Left lung (tissue), 10 donors: ENCODE data around the gene EML1. TPM values are rescaled to one million over a fixed set of nuclear protein-coding genes. Genes with fewer than 3 reads are reported as not detected.
A peak's percentile ranks its signal among the peaks of the same experiment; 100 is the strongest.

Experiments
- ATAC-seq: fragments of 200-7000 bp; cut with Tn5 transposase; one replicate; pipeline ENCODE4 v1.9.1; 2020; ENCODE audit warnings: moderate library complexity
- DNase-seq, 4 donors: peaks; one replicate each; pipeline ENCODE4 v3.0.0-alpha.2; 2013 to 2020
- H3K27ac ChIP-seq, 2 donors: fragments of 200-600 bp; sonication (generic) in 1 of 2; one replicate each; pipeline versions ENCODE4 v1.5.0 to v1.8.0; 2020 to 2021
- H3K27me3 ChIP-seq, 2 donors: fragments of 200-600 bp; sonication (generic) in 1 of 2; one replicate each; pipeline versions ENCODE4 v1.5.0 to v1.8.0; 2020 to 2021
- H3K36me3 ChIP-seq, 2 donors: fragments of 200-600 bp; sonication (generic) in 1 of 2; one replicate each; pipeline versions ENCODE4 v1.5.0 to v1.8.0; 2020 to 2021
- H3K4me1 ChIP-seq, 2 donors: fragments of 200-600 bp; one replicate each; pipeline ENCODE4 v1.8.0; 2021
- H3K4me3 ChIP-seq, 2 donors: fragments of 200-600 bp; sonication (generic) in 1 of 2; one replicate each; pipeline versions ENCODE4 v1.5.0 to v1.8.0; 2020 to 2021; ENCODE audit warnings: mild to moderate bottlenecking in 1 of 2
- H3K9me3 ChIP-seq, 2 donors: fragments of 200-600 bp; sonication (generic) in 1 of 2; one replicate each; pipeline versions ENCODE4 v1.5.0 to v1.8.0; 2020 to 2021
- intact Hi-C, 2 donors: fragments of 100-400 bp; cut with DNase I; formaldehyde crosslinking; loops; one replicate each; pipeline versions ENCODE4 v1.11.2 to v1.14.2; 2022
- polyA plus RNA-seq, 6 donors: library from polyadenylated mRNA; unstranded; fragments of 120-200 nt; gene quantifications; one replicate each; pipeline ENCODE4 v1.2.1, GENCODE V29; 2013; ENCODE audit not compliant: insufficient read length in 6 of 6
- total RNA-seq, 2 donors: library from RNA; stranded (reverse); fragmentation: NEBNext Ultra II Directional; extraction: Animal tissue kit (Norgen Biotek cat#: 25700); gene quantifications; one replicate each; pipeline ENCODE4 v1.2.1, GENCODE V29; 2021
- TF ChIP-seq, protein P1 (sequence below), 2 donors: fragments of 200-600 bp; sonication (generic) in 1 of 2; IDR thresholded peaks; one replicate each; pipeline versions ENCODE4 v1.5.0 to v1.8.0; 2021; ENCODE audit warnings: antibody characterized with exemption in 2 of 2
- donor health status: DM: no; HTN: yes; CAD: no.
- donor health status: DM: no; HTN: no; CAD: no.

The EML1 gene
- total and polyA plus RNA-seq, 8 donors, result 24.6 to 48.6 (median 42.2) TPM

- no peaks in the 10 kb centered on the region for H3K9me3 ChIP-seq
- no peak for DNase-seq
- H3K27ac ChIP-seq, result peak overlapping the region in 1 of 2 donors; percentile 10
- H3K4me3 ChIP-seq, result no peak overlapping the region
- H3K4me1 ChIP-seq, result peaks cover 8 to 39% of the 10 kb centered on the region in 2 donors
- H3K36me3 ChIP-seq, result no peaks in the 10 kb centered on the region
- intact Hi-C loops, result no loop called here
- no peak for ATAC-seq
- TF ChIP-seq, protein P1, sequence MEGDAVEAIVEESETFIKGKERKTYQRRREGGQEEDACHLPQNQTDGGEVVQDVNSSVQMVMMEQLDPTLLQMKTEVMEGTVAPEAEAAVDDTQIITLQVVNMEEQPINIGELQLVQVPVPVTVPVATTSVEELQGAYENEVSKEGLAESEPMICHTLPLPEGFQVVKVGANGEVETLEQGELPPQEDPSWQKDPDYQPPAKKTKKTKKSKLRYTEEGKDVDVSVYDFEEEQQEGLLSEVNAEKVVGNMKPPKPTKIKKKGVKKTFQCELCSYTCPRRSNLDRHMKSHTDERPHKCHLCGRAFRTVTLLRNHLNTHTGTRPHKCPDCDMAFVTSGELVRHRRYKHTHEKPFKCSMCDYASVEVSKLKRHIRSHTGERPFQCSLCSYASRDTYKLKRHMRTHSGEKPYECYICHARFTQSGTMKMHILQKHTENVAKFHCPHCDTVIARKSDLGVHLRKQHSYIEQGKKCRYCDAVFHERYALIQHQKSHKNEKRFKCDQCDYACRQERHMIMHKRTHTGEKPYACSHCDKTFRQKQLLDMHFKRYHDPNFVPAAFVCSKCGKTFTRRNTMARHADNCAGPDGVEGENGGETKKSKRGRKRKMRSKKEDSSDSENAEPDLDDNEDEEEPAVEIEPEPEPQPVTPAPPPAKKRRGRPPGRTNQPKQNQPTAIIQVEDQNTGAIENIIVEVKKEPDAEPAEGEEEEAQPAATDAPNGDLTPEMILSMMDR (IDR thresholded peaks at IDR 0.05), result no peak
- H3K27me3 ChIP-seq, result peaks cover 0 to 31% of the 10 kb centered on the region in 2 donors
These were observed 44.1 kb upstream of the EML1 start for GRCh38 chr14:99749142-99749541.

- DNase-seq (no peak), ATAC-seq (no peak)
- intact Hi-C loops, result no loop called here
- peak overlapping the region in 1 of 2 donors; percentile 10 for H3K27ac ChIP-seq
- no peaks in the 10 kb centered on the region for H3K36me3 ChIP-seq
- no peak overlapping the region for H3K4me3 ChIP-seq
- H3K9me3 ChIP-seq, result no peaks in the 10 kb centered on the region
- TF ChIP-seq, protein P1 (IDR thresholded peaks at IDR 0.05), result no peak
- peaks cover 8 to 42% of the 10 kb centered on the region in 2 donors for H3K4me1 ChIP-seq
- peaks cover 0 to 33% of the 10 kb centered on the region in 2 donors for H3K27me3 ChIP-seq
These were observed 43.2 kb upstream of the EML1 start for GRCh38 chr14:99749763-99750715.

GRCh38 chr14:99750746-99751450 is 42.3 kb upstream of the EML1 start:
- ATAC-seq (no peak), DNase-seq (no peak)
- intact Hi-C loops, result no loop called here
- TF ChIP-seq, protein P1 (IDR thresholded peaks at IDR 0.05), result no peak
- Histone ChIP-seq H3K36me3 (no peaks in the 10 kb centered on the region), H3K27ac (no peak overlapping the region), H3K27me3 (peaks cover 0 to 33% of the 10 kb centered on the region in 2 donors), H3K9me3 (no peaks in the 10 kb centered on the region), H3K4me1 (peaks cover 10 to 38% of the 10 kb centered on the region in 2 donors), H3K4me3 (no peak overlapping the region)

GRCh38 chr14:99751539-99752485 is 41.4 kb upstream of the EML1 start:
- intact Hi-C loops, result no loop called here
- H3K9me3 ChIP-seq, result no peaks in the 10 kb centered on the region
- ATAC-seq, result no peak
- TF ChIP-seq, protein P1 (IDR thresholded peaks at IDR 0.05), result no peak
- DNase-seq, result no peak
- H3K4me3 ChIP-seq, result no peak overlapping the region
- peaks cover 0 to 24% of the 10 kb centered on the region in 2 donors for H3K27me3 ChIP-seq
- peaks cover 15 to 32% of the 10 kb centered on the region in 2 donors for H3K4me1 ChIP-seq
- no peaks in the 10 kb centered on the region for H3K36me3 ChIP-seq
- H3K27ac ChIP-seq, result no peak overlapping the region
